NOMO-1 treated with dmso at 0.1 percent for 144 hours (cell line): ENCODE measurements around the gene CLN5.
A peak's percentile ranks its signal among the peaks of the same experiment; 100 is the strongest.
"Not testable (repeated sequence)": the region's sequence is repeated elsewhere in the genome, so short reads cannot be mapped to it uniquely, and the experiment has no call there.

Source experiments
- DNase-seq: peaks from one replicate; lab custom pipeline; 2025; ENCODE audit not compliant: unreplicated experiment; lab: John Stamatoyannopoulos, UW

CLN5 gene

DNA sequence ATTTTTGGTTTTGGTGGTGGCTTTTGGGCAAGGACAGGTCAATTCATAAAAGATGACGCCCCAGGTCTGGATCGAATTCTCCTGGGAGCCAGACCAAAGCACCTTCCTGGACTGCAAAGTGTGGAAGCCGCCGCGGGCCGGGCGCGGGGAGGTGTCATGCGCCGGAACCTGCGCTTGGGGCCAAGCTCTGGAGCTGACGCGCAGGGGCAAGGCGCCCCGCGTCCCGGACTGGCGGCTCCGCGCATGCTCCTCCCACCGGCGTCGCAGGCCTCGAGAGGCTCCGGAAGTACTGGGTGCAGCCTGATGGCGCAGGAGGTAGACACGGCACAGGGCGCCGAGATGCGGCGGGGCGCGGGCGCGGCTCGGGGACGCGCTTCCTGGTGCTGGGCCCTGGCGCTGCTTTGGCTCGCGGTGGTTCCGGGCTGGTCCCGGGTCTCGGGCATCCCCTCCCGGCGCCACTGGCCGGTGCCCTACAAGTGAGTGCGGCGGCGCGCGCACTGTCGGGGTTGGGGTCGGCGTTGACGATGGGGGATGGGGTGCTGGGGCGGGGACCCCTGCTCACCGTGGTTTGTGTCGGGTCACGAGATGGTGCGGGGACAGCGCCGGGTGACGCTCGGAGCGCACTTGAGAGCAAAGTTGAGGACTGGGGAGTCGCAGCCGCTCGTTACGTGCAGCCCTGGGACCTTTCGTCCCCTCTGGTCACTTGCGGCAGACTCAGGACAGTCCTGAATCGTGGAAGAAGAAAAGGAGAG lies at the start of gene CLN5:
CLN5 (plus strand) TSS at position 286 of the 752 bp plus-strand sequence; CDS start at position 304, 18 bp downstream.
- DNase-seq: peak; percentile 96

DNA sequence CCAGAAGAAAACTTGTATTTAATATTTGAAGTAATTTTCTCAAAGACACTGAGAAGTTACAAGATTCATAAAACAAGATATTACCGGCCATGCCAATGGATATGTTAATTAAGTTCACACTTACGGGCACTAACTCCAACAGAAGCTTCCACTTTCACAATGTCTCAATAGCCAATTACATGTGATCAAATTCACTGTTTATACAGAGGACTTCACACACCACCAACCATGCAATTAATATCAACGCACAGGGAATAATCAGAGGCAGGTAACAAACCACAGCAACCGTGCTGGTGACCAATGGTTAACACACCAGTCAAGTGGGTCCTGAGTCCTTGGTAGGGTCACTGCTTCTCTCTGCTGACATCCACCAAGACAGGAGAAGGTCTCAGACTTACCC lies 49.5 kb upstream of the CLN5 start:
- no peak for DNase-seq

DNA sequence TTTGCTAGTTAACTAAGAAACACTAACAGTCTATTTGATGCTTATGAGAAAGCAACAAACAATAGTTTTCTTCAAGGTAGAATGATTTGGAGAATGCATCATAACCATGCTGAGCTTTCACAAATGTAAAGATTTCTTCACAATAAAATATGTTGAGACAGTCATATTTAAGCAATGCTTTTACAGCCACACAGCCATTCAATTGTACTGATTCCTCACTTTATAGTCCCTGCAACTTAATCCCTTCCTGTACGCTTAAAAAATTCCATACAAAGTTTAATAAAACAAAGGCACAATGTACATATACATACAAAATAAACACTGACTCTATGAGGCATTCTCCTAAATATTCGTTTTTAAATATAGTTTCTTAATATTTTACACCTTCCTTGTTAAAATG lies 48.2 kb upstream of the CLN5 start:
- no peak for DNase-seq

DNA sequence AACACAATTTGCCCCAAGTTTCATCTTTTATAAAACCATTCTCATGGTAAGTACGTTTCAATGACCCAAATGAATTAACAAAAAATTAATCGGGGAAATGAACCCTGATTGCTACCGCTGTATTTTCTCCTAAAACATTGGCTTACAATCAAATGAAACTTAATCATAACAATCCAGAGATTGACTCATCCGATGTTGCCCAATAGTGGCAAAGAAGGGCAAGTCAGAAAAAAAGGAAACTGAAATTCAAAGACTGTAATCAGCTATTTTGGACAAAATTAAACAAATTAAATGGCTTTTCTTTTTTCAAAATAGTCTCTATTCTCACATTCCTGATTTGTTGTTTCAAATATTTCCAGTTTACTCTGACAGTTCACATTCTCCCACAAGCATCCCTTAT lies 47.4 kb upstream of the CLN5 start:
- peak; percentile 68 for DNase-seq

DNA sequence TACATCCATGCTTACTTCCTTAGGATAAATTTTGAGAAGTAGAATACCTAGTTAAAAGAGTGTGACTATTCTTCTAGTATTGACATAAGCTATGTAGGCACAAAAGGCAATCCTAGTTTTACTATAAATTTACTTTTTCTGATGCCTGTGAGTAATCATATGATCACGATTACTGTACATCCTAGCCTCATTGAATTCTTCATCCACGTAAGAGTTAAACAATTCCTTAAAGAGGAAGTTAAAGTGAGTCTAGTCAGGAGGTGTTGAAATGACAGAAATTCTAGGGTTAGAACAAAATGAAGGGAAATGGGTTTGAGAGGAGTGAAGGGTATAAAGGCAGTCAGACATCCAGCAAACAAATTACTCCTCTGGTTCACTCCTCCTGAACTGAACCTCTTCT lies 43.7 kb upstream of the CLN5 start, which contains the start of gene ACOD1:
ACOD1 (plus strand) TSS at position 363 of the 400 bp plus-strand sequence. CDS start 48 bp downstream, outside the sequence.
- peak; percentile 78 for DNase-seq

DNA sequence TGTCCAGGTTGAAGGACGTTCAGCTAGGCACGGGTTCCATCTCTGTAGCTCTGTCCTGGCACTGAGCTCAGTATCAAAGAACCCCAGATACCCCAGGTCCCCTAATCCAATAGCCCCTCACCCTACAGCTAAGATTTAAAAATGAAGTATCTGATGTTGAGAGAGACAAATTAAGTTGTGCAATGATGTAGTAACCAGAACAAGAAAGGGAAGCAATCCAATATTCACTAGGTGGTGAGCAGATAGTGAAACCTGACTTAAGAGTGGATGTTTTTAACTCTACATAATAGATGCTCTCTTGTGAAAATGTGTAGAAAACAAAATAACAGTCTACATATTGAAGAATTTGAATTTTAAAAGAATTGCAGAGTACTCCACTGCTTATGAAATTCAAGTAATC lies 41.8 kb upstream of the CLN5 start:
- no peak for DNase-seq

DNA sequence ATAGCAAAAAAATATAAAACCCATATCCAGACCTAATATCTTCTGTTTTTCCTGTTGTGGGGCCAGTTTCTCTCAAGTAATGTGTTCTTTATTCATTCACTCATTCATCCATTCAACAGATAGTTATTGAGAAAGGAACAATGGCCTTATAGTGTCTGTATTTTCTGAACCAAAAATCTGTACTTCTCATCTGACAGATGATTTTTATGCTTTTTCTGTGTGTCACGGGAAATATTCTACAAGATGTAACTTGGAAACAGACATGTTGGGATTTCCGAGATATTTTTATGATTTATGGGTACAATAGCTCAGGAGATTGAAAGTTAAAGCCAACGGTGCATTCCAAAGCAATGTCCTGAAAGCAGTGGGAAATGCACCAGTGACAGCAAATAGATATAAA lies 37.9 kb upstream of the CLN5 start:
- DNase-seq: no peak

DNA sequence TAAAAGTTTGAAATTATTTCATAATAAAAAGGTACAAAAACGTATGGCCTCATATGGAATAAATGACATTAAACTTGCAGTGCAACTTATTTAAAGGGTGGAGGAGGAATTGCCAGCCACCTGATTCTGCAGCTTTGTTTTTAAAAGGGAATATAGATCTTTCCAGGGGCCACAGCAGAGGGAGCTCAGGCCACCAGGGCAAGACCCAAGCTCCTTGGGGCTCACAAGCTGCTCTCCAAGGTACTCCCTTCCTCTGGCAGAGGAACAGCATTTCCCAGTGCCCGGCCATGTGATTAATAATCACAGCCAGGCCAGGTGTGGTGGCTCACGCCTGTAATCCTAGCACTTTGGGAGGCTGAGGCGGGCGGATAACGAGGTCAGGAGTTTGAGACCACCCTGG lies 37.3 kb upstream of the CLN5 start:
- no peak for DNase-seq

DNA sequence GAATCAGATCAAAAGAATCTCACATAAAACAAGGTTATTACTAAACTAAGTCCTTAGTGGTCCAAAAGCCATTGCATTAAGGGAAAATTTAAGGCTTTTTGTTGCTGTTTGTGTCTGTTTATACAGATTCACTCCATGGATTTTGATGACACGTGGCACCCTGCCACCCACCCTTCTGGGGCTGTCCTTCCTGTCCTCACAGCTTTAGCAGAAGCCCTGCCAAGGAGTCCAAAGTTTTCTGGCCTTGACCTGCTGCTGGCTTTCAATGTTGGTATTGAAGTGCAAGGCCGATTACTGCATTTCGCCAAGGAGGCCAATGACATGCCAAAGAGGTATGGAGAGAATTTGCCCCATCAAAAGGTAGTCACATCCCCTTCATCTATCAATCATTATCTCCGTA lies 36.7 kb upstream of the CLN5 start:
- no peak for DNase-seq

DNA sequence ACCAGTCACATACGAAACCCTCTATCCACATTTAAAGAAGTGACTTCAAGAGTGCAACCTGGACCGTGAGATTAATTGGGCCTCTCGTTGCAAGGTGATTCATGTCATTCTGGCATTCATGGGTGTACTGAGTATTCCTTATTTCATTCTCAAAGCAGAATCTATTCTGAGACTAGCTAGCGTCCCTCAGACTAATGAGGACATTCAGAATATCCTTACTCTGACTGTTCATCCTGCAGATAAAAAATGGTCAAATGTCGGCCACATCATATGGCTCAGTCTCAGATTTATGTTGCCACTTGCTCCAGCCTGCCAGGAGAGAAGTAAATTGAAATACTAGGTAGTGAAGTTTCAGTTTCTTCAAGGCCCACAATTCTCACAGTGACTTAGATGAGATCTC lies 36.2 kb upstream of the CLN5 start:
- no peak for DNase-seq

DNA sequence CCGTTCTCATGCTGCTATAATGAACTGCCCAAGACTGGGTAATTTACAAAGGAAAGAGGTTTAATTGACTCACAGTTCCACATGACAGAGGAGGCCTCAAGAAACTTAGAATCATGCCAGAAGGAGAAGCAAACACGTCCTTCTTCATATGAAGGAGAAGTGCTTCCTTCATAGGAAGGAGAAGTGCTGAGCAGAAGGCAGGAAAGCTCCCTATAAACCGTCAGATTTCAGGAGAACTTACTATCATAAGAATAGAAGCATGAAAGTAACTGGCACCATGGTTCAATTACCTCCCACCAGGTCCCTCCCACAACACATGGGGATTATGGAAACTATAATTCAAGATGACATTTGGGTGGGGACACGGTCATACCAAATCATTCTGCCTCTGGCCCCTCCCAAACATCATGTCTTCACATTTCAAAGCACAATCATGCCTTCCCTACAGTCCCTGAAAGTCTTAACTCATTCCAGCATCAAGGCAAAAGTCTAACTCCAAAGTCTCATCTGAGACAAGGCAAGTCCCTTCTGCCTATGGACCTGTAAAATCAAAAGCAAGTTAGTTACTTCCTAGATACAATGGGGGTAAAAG lies 32.9 kb upstream of the CLN5 start:
- no peak for DNase-seq

DNA sequence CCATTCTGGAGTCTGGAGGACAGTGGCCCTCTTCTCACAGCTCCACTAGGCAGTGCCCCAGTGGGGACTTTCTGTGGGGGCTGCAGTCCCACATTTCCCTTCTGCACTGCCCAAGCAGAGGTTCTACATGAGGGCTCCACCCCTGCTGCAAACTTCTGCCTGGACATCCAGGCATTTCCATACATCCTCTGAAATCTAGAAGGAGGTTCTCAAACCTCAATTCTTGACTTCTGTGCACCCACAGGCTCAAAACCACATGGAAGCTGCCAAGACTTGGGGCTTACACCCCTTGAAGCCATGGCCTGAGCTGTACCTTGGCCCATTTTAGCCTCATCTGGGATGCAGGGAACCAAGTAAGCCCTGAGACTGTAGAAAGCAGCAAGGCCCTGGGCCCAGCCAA lies 32.1 kb upstream of the CLN5 start:
- not testable (repeated sequence) for DNase-seq

DNA sequence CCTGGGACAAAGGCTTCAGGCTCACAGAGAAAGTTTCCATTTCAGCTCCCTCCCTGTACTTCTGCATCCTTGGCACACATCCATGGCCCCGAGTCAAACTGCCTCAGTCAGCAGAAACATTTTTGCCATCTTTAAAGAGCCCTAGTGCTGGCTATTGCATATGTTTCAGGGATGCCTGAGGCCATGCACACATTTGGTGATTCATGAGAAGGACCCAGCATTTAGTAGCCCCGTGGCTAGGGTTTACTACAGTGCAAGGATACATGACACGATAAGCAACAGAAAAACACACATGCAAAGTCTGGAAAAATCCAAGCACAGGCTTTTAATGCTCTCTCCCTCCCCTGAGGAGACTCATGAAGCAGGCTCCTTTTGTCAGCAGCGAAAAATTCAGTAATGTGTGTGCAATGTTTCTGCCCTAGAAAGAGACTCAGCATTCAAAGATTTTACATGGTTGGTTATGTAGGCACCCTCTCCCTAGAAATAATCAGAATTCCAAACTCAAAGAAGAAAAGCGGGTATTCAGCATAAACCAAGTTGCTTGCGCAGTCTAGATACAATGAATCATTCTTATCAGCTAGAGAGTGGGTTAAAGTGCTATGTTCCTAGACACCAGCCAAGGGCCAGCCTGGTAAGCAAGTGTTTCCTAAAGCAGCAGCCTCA lies 26.0 kb upstream of the CLN5 start:
- no peak for DNase-seq

DNA sequence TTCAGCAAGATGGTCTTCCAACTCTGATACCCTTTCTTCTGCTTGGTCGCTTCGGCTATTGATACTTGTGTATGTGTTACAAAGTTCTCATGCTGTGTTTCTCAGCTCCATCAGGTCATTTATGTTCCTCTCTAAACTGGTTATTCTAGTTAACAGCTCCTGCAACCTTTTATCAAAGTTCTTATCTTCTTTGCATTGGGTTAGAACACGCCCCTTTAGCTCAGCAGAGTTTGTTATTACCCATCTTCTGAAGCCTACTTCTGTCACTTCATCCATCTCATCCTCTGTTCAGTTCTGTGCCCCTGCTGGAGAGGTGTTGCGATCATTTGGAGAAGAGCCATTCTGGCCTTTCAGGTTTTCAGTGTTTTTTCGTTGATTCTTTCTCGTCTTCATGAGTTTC lies 24.9 kb upstream of the CLN5 start:
- no peak for DNase-seq

DNA sequence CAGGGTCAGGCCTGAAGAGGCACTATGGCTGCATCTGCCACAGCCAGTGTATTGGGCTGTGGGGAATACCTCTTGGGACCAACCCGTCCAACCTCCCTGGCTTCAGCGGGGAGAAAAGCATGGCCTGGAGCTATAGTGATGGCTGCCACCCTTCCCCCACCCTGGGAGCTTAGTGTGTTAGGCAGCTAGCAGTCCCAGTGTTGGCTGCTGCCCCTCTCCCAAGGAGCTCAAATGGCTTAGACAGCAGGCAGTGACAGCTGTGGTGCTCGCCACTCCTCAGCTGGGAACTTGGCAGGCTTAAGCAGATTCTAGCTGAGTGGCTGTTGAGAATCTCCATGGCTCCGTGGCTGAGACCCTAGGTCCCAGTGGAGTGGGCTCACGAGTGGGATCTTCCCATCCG lies 23.8 kb upstream of the CLN5 start:
- no peak for DNase-seq

DNA sequence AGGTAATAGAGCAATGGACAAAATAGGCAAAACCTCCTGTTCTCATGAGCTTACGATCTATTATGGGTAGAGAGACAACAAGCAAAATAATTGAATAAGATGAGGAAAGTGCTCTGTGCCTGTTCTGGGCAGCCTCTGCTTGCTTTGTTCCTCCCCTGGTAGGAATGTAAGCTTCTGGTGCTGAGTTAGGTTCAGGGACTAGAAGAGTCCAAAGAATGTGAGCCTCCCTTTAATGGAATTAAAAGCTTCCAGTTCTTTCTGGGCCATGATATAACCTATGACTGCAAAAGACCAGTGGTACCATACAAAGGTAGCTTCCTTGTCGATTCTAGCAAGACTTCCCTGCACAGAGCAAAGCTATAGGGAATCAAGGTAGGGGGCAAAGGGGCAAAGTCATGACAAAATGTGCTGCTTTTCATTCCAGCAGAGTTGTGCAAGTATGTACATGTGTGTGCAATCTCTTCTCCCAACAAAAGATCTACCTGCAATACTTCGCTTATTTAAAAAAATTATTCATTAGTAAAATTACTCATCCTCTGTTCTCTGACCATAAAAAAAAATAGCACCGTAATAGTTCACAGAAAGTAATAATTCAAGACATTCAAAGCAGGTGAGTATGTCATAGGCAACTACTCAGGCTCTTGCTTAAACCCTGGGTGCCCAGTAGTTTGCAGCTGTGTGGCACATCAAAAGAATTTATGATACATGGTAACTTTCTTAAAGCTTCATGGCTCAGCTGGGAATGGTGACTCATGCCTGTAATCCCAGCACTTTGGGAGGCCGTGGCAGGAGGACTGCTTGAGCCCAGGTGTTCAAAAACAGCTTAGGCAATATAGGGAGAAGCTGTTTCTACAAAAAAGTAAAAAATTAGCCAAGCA lies 22.2 kb upstream of the CLN5 start:
- no peak for DNase-seq

DNA sequence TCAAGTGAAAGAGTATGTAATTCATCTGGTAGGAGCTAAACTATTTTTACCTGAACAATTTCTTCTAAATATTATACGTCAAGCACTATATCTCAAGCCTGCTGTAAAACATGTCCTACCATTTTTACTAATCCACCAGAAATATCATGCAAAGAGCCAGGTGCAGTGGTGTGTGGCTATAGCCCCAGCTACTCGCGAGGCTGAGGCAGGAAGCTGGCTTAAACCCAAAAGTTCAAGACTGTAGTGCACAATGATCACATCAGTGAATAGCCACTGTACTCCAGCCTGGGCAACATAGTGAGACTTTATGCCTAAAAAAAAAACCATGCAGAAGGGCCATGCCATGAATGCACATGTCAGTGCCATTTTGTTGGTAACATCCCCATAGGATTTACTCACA lies 20.7 kb upstream of the CLN5 start:
- DNase-seq: no peak

DNA sequence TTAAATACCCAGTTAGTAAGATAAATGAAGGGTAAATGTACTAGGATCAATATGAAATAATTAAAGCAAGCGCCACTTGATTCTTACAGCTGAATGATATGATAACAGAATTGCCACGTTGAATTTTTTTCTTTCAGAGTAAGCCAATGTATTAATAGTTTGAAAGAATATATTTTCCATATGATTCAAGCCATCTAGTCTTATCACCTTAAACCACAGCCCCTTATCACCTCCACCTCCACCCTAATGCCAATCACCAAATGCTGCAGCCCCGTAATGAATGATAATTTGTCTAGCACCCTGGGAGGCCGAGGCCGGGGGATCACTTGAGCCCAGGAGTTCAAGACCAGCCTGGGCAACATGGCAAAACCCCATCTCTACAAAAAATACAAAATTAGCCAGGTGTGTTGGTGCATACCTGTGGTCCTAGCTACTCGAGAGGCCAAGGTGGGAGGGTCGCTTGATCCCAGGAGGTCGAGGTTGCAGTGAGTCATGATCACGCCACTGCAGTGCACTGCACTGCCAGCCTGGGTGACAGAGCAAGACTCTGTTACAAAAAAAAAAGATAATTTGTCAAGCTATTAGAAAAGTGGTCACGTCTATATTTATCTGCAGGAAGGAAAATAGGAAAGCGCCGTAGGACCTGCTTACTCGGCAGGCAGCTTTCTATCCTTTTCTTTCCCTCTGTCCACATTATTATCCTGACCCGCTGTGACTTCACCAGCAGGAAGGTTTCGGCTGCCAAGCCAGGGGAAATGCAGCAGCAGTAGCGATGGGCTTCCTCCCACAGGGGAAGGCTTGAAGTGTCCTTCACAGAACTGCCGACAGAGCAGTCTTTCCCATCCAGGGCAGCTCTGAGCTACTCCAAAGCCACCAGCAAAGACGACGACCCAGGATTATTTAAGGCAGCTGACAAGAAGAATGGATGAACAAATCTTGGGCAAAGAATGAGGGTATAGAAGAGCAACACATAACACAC lies 19.7 kb upstream of the CLN5 start:
- DNase-seq: no peak

DNA sequence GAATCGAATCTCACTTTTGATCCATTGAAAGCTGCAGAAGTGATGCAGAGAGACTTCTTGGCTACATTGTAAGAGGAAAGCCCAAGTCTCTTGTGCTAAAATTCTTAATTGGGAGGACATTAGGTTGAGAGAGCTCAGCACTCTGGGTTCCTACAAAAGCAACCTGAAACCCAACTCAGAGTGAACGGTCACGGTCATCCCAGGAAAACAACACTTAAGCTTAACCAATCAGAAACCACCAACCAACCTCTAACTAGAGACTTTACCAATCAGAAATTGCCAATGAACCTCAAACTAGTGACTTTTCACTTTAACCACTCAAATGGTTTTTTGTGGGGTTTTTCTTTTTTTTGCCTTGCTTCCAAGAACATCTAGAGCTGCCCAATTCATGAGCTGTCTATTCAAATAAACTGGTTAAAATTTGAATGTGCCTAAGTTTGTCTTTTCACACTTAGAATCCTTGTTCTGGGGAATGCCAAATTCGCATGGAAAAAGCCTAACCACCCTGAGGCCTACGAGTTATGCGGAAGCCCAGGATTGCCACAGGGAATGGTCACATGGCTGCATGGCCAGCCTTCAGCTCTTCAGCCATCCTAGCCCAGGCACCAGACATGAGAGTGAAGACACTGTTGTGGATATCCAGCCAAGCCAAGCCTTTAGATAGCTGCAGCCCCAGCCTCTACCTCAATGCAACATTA lies 17.8 kb upstream of the CLN5 start:
- DNase-seq: no peak

DNA sequence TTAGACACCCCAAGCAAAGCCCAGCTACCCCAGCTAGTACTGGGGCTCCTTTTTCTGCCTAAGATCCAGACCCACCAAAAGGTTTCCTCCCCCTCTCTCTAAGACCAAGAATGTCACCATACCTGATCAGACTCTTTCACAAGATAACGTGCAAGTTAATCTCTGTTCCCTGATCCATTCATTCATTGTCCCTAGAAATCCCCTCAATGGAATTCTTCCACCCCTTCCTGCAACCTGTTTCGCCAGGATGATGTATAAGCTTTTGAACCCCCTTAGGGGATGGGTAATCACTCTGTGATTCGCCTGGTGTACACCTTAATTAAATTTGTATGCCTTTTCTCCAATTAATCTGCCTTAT lies 17.3 kb upstream of the CLN5 start:
- DNase-seq: no peak
